Endothelial cell of umbilical vein (primary cell): Measurements from ENCODE around the gene SLC12A3. TPM values are rescaled to one million over a fixed set of nuclear protein-coding genes. Genes with fewer than 3 reads are reported as not detected.

ENCODE experiments used
- BruUV-seq: library from RNA; stranded (reverse); fragments of 400-500 nt; replicated peaks from 2 replicates; lab custom pipeline; 2021; lab: Mats Ljungman, UMichigan
- CTCF ChIA-PET: fragments of 300-600, 350-600 bp; sonication (Branson Sonifier 250); formaldehyde crosslinking; loops from one replicate; lab custom pipeline; 2021; ENCODE audit warnings: antibody characterized with exemption, inconsistent platforms; lab: Charles Lee
- POLR2A ChIA-PET: fragments of 300-600, 350-600 bp; sonication (Branson Sonifier 250); formaldehyde crosslinking; loops from one replicate; lab custom pipeline; 2021; ENCODE audit warnings: antibody characterized with exemption, inconsistent platforms; lab: Charles Lee
- DNase-seq: peaks from one replicate; pipeline ENCODE4 v3.0.0-alpha.2; 2011; ENCODE audit warnings: low read depth, low spot score
- FAIRE-seq: peaks from 2 replicates; lab custom pipeline; 2011; peaks lifted over from hg19 to GRCh38; lab: Jason Lieb, UNC
- H2AFZ ChIP-seq: 2 replicates; pipeline ENCODE4 v1.6.0; 2012; ENCODE audit warnings: low read depth, low read length, control low read depth, inconsistent platforms
- H3K27ac ChIP-seq: 2 replicates; pipeline ENCODE4 v1.5.1; 2011; ENCODE audit warnings: low read depth, mild to moderate bottlenecking, control low read depth, low read length, moderate library complexity; ENCODE audit not compliant: insufficient read depth
- H3K27me3 ChIP-seq, 2 experiments: 2 replicates each; pipeline versions ENCODE4 v1.6.0 to v1.6.1; 2011; ENCODE audit warnings: low read length in 2 of 2, mixed read lengths in 1 of 2; ENCODE audit not compliant: control insufficient read depth in 2 of 2, insufficient read depth in 2 of 2
- H3K36me3 ChIP-seq, 2 experiments: 2 replicates in 1 of 2; 3 replicates in 1 of 2; pipeline ENCODE4 v1.5.1; 2011; ENCODE audit warnings: low read length in 2 of 2, mild to moderate bottlenecking in 1 of 2, moderate library complexity in 1 of 2; ENCODE audit not compliant: control insufficient read depth in 2 of 2, insufficient read depth in 2 of 2; ENCODE audit errors: extremely low read depth in 1 of 2
- H3K4me1 ChIP-seq: 3 replicates; pipeline ENCODE4 v1.5.1; 2011; ENCODE audit warnings: mild to moderate bottlenecking, low read length; ENCODE audit not compliant: control insufficient read depth, insufficient read depth; ENCODE audit errors: extremely low read depth
- H3K4me2 ChIP-seq: 2 replicates; pipeline ENCODE4 v1.6.1; 2011; ENCODE audit warnings: low read length, control low read depth, mixed read lengths; ENCODE audit not compliant: insufficient read depth
- H3K4me3 ChIP-seq, 3 experiments: fragments of 200-600 bp in 1 of 3; sonication (generic), shearing (Covaris generic) in 1 of 3; replicated peaks in 1 of 3; 2 replicates each; pipeline ENCODE4 v1.5.1; 2011 to 2016; ENCODE audit warnings: control low read depth in 3 of 3, low read length in 3 of 3, mild to moderate bottlenecking in 2 of 3, inconsistent platforms in 1 of 3, low read depth in 1 of 3, moderate library complexity in 1 of 3; ENCODE audit not compliant: insufficient read depth in 1 of 3
- H3K79me2 ChIP-seq: 2 replicates; pipeline ENCODE4 v1.6.0; 2012; ENCODE audit warnings: low read length, inconsistent platforms; ENCODE audit not compliant: control insufficient read depth, insufficient read depth
- H3K9ac ChIP-seq: replicated peaks from 2 replicates; pipeline ENCODE3; 2011; ENCODE audit warnings: low read length, control low read depth; ENCODE audit not compliant: insufficient read depth; ENCODE audit errors: extremely low read depth
- H3K9me1 ChIP-seq: replicated peaks from 3 replicates; pipeline ENCODE4 v1.6.0; 2011; ENCODE audit warnings: mild to moderate bottlenecking, low read length; ENCODE audit not compliant: control insufficient read depth, insufficient read depth; ENCODE audit errors: extremely low read depth
- H3K9me3 ChIP-seq: replicated peaks from 2 replicates; pipeline ENCODE4 v1.5.1; 2012; ENCODE audit warnings: low read length, inconsistent platforms; ENCODE audit not compliant: control insufficient read depth, insufficient read depth
- H4K20me1 ChIP-seq: replicated peaks from 2 replicates; pipeline ENCODE3; 2011; ENCODE audit warnings: mild to moderate bottlenecking, low read length; ENCODE audit not compliant: control insufficient read depth, insufficient read depth; ENCODE audit errors: extremely low read depth
- CTCF ChIP-seq, 2 donors: IDR thresholded peaks; 1 replicate in 1 of 2; 2 replicates in 1 of 2; pipeline ENCODE4 v1.5.1; 2011; ENCODE audit warnings: low read length in 2 of 2, mild to moderate bottlenecking in 2 of 2, moderate library complexity in 2 of 2, control low read depth in 1 of 2, inconsistent platforms in 1 of 2, low read depth in 1 of 2; ENCODE audit not compliant: insufficient read depth in 1 of 2; ENCODE audit errors: extremely low read depth in 1 of 2
- GATA2 ChIP-seq: IDR thresholded peaks from 2 replicates; pipeline ENCODE4 v1.7.0; 2011; ENCODE audit warnings: low read depth, mild to moderate bottlenecking, moderate library complexity, mixed read lengths, low read length; ENCODE audit not compliant: insufficient read length, insufficient read depth
- dilution Hi-C: fragments of 300-500 bp; cut with MboI; formaldehyde crosslinking; loops from one replicate; pipeline ENCODE4 v1.15.0; 2019; ENCODE audit warnings: low sequenced_read_pairs; ENCODE audit not compliant: extremely low pct_ligation_motif_present
- intact Hi-C: fragments of 100-400 bp; cut with micrococcal nuclease; formaldehyde crosslinking; loops from one replicate; pipeline ENCODE4 v1.10.0; 2022
- polyA plus RNA-seq, 4 experiments: library from polyadenylated mRNA; depleted of rRNA in 3 of 4; stranded (reverse) in 3 of 4; unstranded in 1 of 4; fragments of >200 nt; gene quantifications; 2 replicates each; pipeline versions ENCODE4 v1.2.1 to v1.2.3, GENCODE V29; 2011 to 2012; ENCODE audit warnings: missing spikeins in 1 of 4
- total RNA-seq: library from RNA; stranded (reverse); gene quantifications from 2 replicates; pipeline ENCODE4 v1.2.3, GENCODE V29; 2021

The SLC12A3 gene
- total and polyA plus RNA-seq, 2 donors (not counting 3 experiments of a cell fraction or from before 2014, with no cell fraction given): not detected

- dilution Hi-C loops: no loop called here
These were observed 26.2 kb upstream of the SLC12A3 start for GRCh38 chr16:56838622-56839337.

More at GRCh38 chr16:56838622-56839337, 26.2 kb upstream of the SLC12A3 start:
- no peaks in the 10 kb centered on the region for H3K27me3 ChIP-seq
- FAIRE-seq: no peak
- H3K36me3 ChIP-seq: peaks cover 19 to 26% of the 10 kb centered on the region in 2 experiments
- ChIA-PET CTCF (interaction anchor here (0.6 to 7.3 kb wide), 7 partner anchors 10 to 45 kb away, joined by 3 to 47 read pairs (median 5); no protein-coding TSS in a partner anchor), POLR2A (no interaction called here)
- no peaks in the 10 kb centered on the region for H4K20me1 ChIP-seq
- peak overlapping the region; percentile 31 for H3K9ac ChIP-seq
- no peak overlapping the region for H3K4me3 ChIP-seq
- H3K27ac ChIP-seq: peak overlapping the region; percentile 40
- no TSS peak for BruUV-seq
- TF ChIP-seq CTCF (IDR thresholded peaks at IDR 0.05; ENCODE audit: extremely low read depth in 1 of 2, insufficient read depth in 1 of 2, low read depth in 1 of 2, low read length in 2 of 2): no peak
- no peak for TF ChIP-seq GATA2
- peak overlapping the region; percentile 46 for H3K4me2 ChIP-seq
- no peaks in the 10 kb centered on the region for H3K9me3 ChIP-seq
- DNase-seq: no peak
- intact Hi-C loops: no loop called here
- no peaks in the 10 kb centered on the region for H3K79me2 ChIP-seq
- no peak overlapping the region for H2AFZ ChIP-seq
- H3K9me1 ChIP-seq: no peaks in the 10 kb centered on the region
- peaks cover 14% of the 10 kb centered on the region for H3K4me1 ChIP-seq
